HCT116 (cell line): ENCODE data around the gene ZCCHC17.

Experiments
- POLR2AphosphoS5 ChIP-seq: IDR thresholded peaks from 2 replicates; pipeline ENCODE4 v1.6.1; 2011; ENCODE audit warnings: mild to moderate bottlenecking, low read depth, low read length, moderate library complexity
- SP1 ChIP-seq: IDR thresholded peaks from 2 replicates; pipeline ENCODE4 v1.6.1; 2012; ENCODE audit warnings: low read depth
- TF ChIP-seq, protein P1 (sequence below), 3 experiments: fragments of 200-600 bp in 1 of 3; sonication (generic) in 1 of 3; IDR thresholded peaks in 2 of 3; conservative IDR thresholded peaks in 1 of 3; 2 replicates each; pipeline ENCODE4 v1.5.1; 2012 to 2017; ENCODE audit warnings: low read depth in 2 of 3, low read length in 2 of 3, antibody characterized with exemption in 1 of 3, borderline replicate concordance in 1 of 3, control low read depth in 1 of 3, mild to moderate bottlenecking in 1 of 3, mixed read lengths in 1 of 3, mixed run types in 1 of 3, moderate library complexity in 1 of 3; ENCODE audit not compliant: insufficient read depth in 1 of 3
- TF ChIP-seq, protein P2 (sequence below): IDR thresholded peaks from 2 replicates; pipeline ENCODE4 v1.6.1; 2012

DNA sequence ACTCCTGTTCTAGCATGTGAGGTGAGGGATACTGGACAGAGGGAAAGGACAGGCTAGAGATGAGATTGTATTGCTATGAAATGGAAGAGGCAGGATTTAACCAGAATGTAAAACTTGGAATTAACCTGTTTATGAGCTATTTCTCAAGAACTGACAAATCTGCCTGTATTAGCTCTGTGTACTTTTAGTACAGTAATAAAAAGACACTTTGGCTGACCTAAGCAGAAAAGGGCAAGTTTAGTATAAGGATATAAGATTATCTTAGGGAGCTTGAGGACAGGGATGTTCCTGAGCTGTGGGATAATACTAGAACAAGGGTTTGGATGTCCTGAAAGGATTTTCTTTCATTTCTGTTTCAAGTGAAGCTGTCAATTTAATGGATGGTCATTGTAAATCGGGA, 11.2 kb downstream of the ZCCHC17 start:
- TF ChIP-seq SP1 = no peak
- TF ChIP-seq, protein P1, sequence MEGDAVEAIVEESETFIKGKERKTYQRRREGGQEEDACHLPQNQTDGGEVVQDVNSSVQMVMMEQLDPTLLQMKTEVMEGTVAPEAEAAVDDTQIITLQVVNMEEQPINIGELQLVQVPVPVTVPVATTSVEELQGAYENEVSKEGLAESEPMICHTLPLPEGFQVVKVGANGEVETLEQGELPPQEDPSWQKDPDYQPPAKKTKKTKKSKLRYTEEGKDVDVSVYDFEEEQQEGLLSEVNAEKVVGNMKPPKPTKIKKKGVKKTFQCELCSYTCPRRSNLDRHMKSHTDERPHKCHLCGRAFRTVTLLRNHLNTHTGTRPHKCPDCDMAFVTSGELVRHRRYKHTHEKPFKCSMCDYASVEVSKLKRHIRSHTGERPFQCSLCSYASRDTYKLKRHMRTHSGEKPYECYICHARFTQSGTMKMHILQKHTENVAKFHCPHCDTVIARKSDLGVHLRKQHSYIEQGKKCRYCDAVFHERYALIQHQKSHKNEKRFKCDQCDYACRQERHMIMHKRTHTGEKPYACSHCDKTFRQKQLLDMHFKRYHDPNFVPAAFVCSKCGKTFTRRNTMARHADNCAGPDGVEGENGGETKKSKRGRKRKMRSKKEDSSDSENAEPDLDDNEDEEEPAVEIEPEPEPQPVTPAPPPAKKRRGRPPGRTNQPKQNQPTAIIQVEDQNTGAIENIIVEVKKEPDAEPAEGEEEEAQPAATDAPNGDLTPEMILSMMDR (IDR thresholded peaks at IDR 0.05 in 2 of 3, conservative IDR thresholded peaks at IDR 0.05 in 1 of 3; ENCODE audit: borderline replicate concordance in 1 of 3, insufficient read depth in 1 of 3, low read depth in 2 of 3, low read length in 2 of 3) = no peak
- no peak for TF ChIP-seq POLR2AphosphoS5
- TF ChIP-seq, protein P2, sequence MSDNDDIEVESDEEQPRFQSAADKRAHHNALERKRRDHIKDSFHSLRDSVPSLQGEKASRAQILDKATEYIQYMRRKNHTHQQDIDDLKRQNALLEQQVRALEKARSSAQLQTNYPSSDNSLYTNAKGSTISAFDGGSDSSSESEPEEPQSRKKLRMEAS = no peak
